Femur (tissue), 1 donor: Measurements from ENCODE around the gene ANKRD10.
A peak's percentile ranks its signal among the peaks of the same experiment; 100 is the strongest.

ENCODE experiments used
- DNase-seq: peaks from one replicate; pipeline ENCODE4 v3.0.0-alpha.2; 2017

Gene ANKRD10

GRCh38 chr13:110914331-110915056 is 375 bp downstream of the ANKRD10 start:
- DNase-seq, result peak; percentile 91

DNA sequence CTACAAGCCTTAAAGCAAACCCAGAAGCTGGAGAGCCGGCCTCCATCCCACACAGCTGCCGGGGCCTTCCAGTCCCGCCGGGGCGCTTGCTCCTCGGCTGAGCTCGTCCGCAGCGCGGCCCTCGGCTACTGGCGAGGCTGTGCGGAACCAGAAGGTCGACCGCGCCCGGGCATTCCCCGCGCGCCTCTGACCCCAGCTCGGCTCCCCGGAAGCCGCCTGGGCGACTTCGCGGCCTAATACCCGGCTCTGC is 863 bp downstream of the ANKRD10 start:
- DNase-seq, result no peak

- no peak for DNase-seq
These were observed 1.4 kb downstream of the ANKRD10 start for GRCh38 chr13:110913322-110914080.

GRCh38 chr13:110912651-110913051 is 2.2 kb downstream of the ANKRD10 start:
- DNase-seq, result no peak

DNA sequence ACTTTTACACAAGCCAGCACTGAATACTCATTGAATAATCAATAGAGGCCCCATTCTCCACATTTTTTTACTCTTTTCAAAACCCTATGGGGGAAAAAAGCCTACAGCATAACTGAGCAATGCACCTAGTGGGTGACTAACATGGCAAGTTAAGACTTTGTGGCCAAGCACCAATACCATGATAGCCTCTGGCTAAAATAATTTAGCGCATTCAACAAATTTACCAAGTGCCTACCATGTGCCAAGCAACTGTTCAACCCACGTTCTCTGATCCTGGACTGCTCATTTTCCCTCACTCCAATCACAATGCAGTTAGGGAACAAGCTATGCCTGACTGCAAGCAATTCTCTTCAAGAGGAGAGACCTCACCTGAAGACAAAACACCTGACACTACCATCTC is 3.0 kb downstream of the ANKRD10 start:
- DNase-seq, result no peak

GRCh38 chr13:110910013-110910890 is 4.6 kb downstream of the ANKRD10 start:
- no peak for DNase-seq

DNA sequence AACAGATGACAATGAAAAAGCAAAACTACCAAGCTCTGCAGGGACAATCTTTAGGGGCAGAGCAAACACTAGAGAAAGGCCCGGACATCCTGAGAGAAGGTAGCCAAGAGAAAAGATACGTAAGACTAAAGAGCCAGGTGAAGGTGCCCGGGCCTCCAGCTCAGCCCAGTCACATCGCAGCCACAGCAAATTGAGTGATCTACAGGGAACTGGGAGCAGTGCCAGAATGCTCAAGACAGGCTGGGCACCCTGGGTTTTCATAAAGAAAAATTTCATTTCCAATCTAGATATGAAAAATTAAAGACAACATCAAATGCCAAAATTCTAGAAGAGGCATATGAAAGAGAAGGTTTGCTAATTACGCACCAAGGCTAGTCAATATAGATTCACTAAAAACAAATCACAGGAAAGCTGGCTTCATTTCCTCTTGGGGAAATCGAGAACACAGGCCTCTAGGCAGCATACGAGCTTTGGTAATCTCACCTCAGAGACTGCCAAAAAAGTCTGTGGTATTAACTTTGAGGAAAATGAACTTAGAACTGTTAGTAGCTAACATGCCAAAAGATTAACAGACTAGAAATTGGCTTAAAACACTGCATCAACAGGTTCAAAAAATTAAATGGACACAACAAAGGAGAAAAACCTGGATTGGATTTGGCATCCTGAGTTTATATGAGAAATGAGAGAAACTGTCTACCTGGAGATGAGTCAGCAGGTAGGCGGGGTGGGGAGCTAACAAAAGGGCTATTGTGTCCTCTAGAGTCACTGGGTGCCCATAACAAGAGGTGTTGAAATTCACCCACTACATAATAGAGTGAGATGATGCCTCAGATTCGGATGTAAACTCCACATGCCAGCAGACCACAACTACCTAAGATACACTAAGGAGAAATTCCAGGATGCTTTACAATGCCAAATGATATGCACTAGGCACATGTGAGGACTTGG is 6.6 kb downstream of the ANKRD10 start:
- DNase-seq, result no peak

DNA sequence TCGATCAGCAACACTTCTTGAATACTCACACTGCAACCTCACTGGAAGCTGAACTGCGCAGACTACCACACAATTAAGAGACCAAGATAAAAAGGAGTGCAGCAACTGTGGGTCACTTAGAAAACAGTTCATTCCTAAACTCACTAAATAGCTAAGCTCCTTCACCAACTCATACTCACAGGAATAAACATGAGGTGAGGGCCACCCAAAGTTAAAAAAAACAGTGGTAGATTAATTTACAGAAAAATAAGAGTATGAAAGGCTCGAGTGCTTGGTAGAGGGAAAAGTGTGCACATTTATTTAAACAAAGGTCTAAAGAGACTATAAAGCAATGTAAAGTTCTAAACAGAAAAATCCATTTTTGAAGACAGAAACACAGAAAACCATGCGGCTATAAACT is 7.6 kb downstream of the ANKRD10 start:
- no peak for DNase-seq

DNA sequence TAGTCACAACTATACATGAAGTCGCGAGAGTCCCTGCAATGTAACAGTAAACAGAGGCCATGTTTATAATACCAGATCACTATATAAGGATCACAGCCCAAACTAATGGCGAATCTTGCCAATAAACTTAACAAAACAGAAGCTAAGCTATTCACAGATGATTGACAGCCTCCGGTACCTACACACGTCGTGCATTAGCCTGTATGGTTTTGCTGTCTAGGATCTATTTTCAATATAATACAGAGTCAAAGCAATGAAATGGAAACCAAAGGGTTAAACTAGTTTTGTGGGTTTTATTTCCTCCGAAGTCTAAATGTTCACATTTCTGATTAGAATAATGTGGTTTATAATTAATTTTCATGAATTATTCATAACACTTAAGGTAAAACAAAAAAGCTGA is 10.1 kb downstream of the ANKRD10 start:
- no peak for DNase-seq

GRCh38 chr13:110902370-110902769 is 12.5 kb downstream of the ANKRD10 start:
- no peak for DNase-seq

DNA sequence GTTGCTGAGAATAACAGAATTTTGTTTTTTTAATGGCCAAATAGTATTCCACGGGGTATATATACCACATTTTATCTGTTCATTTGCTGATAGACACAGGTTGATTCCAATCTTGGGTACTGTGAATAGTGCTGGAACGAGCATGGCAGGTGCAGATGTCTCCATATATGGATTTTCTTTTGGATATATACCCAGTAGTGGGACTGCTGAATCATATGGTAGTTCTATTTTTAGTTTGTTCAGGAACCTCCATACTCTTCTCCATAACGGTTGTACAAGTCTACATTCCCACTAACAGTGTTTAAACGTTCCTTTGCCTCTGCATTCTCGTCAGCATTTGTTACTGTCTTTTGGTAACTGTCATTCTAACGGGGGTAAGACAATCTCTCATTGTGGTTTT is 17.3 kb downstream of the ANKRD10 start:
- no peak for DNase-seq

- DNase-seq, result no peak
These were observed 17.9 kb downstream of the ANKRD10 start for GRCh38 chr13:110897014-110897413.

- no peak for DNase-seq
These were observed 20.8 kb downstream of the ANKRD10 start for GRCh38 chr13:110894086-110894485.

- no peak for DNase-seq
These were observed 21.3 kb downstream of the ANKRD10 start for GRCh38 chr13:110893571-110893970.

DNA sequence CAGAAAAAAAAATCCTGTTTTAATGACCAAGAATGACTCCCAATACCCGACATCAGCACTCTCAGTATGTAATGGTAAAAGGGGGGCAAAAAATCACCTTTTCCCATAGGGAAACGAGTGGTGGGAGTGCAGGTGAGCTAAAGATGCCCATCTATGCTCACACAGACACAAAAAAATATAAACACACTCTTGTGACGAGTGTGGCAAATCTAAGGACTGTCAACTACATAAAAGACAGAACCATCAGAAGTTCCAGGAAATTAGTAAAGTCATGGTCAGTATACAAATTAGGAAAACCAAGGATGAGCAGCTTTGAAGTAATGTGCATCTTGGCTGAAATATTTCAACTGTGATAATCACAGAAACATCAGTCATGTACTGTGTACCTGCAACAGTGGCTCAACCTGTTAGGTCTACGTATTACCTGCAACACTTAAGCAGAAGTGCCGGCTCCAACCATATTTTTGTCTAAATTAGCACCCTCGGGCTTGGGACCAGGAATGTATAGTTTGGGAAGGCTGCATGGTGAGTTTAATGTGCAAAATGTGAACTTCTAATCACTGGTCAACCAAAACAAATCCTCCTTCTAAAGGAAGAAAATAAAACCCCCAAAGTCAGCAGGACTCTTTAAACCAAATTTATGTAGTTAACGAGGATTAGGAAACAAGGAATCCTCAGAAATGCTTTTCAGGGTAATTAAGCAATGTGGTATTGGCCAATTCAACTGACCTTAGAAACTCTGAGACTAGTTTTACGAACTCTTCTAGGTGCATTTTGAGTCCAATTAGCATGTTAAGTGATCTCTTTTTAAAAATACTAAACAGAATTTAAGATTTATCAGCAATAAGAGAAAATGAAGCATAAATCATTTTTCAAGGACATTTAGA is 24.3 kb downstream of the ANKRD10 start:
- no peak for DNase-seq

DNA sequence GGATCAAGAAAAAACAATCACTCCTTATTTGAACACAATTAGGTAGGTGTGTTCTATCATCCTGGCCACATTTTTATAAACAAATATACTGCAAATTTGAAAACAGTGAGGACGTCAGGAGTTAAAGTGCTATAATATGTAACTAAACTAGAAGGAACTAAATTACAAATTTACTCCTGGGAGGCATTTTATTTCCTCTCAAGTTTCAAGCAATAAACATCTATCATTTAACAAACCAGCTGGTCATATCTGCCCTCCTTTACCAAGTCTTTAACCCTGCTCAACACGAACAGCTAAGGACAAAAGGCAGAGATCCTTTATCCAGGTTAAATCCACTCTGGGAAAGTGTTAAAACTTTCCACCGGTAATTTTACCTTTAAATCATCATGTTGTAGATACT is 26.5 kb downstream of the ANKRD10 start:
- no peak for DNase-seq

- DNase-seq, result no peak
These were observed 27.1 kb downstream of the ANKRD10 start for GRCh38 chr13:110887597-110888333.

- no peak for DNase-seq
These were observed 27.8 kb downstream of the ANKRD10 start for GRCh38 chr13:110886870-110887596.

DNA sequence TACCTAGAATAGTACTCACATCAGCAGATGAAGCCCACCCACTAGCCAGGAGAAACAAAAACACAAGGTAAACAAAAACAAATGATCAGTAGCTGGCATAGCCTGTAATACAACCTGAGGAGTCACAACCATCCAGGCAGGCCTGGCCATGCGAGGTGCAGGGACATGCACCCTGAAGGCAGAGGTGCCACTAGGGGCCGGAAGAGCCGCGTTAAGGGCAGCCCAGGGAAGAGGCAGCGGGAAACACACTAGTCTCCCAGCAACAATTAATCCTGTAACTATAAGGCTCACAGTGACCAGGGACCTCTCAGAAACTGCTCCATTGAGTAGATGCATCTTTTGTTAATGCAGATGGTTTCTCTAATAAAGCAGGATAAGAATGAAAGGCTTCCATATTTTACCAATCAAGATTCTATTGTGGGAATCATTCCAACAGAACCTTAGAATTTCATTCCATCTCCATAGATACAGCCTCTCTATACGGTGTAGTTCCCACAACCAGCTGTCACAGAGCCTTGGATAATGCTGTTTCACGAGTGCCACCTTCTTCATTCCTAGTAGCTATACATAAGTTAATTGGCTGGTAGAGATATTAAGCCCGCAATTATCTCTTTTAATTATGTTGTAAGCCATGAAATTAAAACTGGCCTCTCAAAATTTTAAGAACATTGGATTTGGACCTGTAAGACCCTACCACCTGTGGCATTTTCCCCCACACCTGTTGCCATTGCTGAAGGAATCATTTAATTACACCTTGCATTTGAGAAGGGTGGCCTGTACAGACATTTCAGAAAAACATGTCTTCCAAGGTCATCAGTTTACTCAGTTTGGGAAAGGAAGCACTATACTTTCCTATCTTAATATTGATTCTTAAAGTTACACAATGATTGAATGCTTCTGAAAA is 28.7 kb downstream of the ANKRD10 start:
- DNase-seq, result no peak
